HepG2 (cell line): Measurements from ENCODE around the gene LLGL1. TPM values are rescaled to one million over a fixed set of nuclear protein-coding genes. Genes with fewer than 3 reads are reported as not detected.
A peak's percentile ranks its signal among the peaks of the same experiment; 100 is the strongest.

Experiments
- ARID2 ChIP-seq: sonication (generic); formaldehyde crosslinking; IDR thresholded peaks from 2 replicates; pipeline ENCODE4 v1.8.1; 2022; ENCODE audit warnings: mild to moderate bottlenecking, missing genetic modification reagents, borderline replicate concordance
- CBFB ChIP-seq: sonication (generic); formaldehyde crosslinking; IDR thresholded peaks from 2 replicates; pipeline ENCODE4 v1.4.0; 2020; ENCODE audit warnings: missing genetic modification reagents
- FOXK2 ChIP-seq: fragments of 450-650 bp; IDR thresholded peaks from 2 replicates; pipeline ENCODE4 v1.6.1; 2016
- GMEB1 ChIP-seq: sonication (generic); formaldehyde crosslinking; IDR thresholded peaks from 2 replicates; pipeline ENCODE4 v1.5.1; 2020; ENCODE audit warnings: missing genetic modification reagents, mild to moderate bottlenecking, borderline replicate concordance
- HCFC1 ChIP-seq: fragments of 150-350 bp; IDR thresholded peaks from 2 replicates; pipeline ENCODE4 v1.6.1; 2014; ENCODE audit warnings: low read depth, low read length
- KDM3A ChIP-seq: IDR thresholded peaks from 2 replicates; pipeline ENCODE4 v1.6.1; 2018; ENCODE audit warnings: low read depth, missing compliant biosample characterization
- KDM5B ChIP-seq: sonication (generic); formaldehyde crosslinking; IDR thresholded peaks from 2 replicates; pipeline ENCODE4 v1.4.0; 2020; ENCODE audit warnings: missing genetic modification reagents, mild to moderate bottlenecking, borderline replicate concordance
- LCORL ChIP-seq, 2 experiments: fragments of 450-650 bp in 1 of 2; sonication (generic) in 1 of 2; formaldehyde crosslinking in 1 of 2; IDR thresholded peaks; 2 replicates each; pipeline versions ENCODE4 v1.5.0 to v1.6.1; 2017 to 2020; ENCODE audit warnings: antibody characterized with exemption in 1 of 2, missing genetic modification reagents in 1 of 2
- MAX ChIP-seq: IDR thresholded peaks from 2 replicates; pipeline ENCODE4 v1.6.1; 2012; ENCODE audit warnings: inconsistent platforms
- MYC ChIP-seq: sonication (generic); formaldehyde crosslinking; IDR thresholded peaks from 2 replicates; pipeline ENCODE4 v1.9.0; 2021; ENCODE audit warnings: missing genetic modification reagents, borderline replicate concordance
- NFYC ChIP-seq: IDR thresholded peaks from 2 replicates; pipeline ENCODE4 v1.6.1; 2016; ENCODE audit warnings: missing genetic modification reagents, missing compliant biosample characterization
- PATZ1 ChIP-seq: sonication (generic); formaldehyde crosslinking; IDR thresholded peaks from 2 replicates; pipeline ENCODE4 v1.4.0; 2020; ENCODE audit warnings: missing genetic modification reagents
- PHF8 ChIP-seq: sonication (generic); formaldehyde crosslinking; IDR thresholded peaks from 2 replicates; pipeline ENCODE4 v1.5.0; 2020; ENCODE audit warnings: missing genetic modification reagents
- SIN3A ChIP-seq: IDR thresholded peaks from 2 replicates; pipeline ENCODE4 v1.6.1; 2011; ENCODE audit warnings: low read depth, mild to moderate bottlenecking, control low read depth, low read length, borderline replicate concordance
- SKI ChIP-seq: fragments of 450-650 bp; IDR thresholded peaks from one replicate; pipeline ENCODE4 v1.6.1; 2018; ENCODE audit warnings: mild to moderate bottlenecking; ENCODE audit not compliant: partially characterized antibody
- SOX13 ChIP-seq, 3 experiments: fragments of 450-650 bp in 1 of 3; sonication (generic) in 1 of 3; formaldehyde crosslinking in 1 of 3; IDR thresholded peaks in 2 of 3; conservative IDR thresholded peaks in 1 of 3; 2 replicates each; pipeline versions ENCODE4 v1.5.0 to v1.6.1; 2016 to 2020; ENCODE audit warnings: antibody characterized with exemption in 1 of 3, mild to moderate bottlenecking in 1 of 3, missing compliant biosample characterization in 1 of 3, missing genetic modification reagents in 1 of 3, moderate library complexity in 1 of 3
- SOX5 ChIP-seq: IDR thresholded peaks from 2 replicates; pipeline ENCODE4 v1.6.1; 2016; ENCODE audit warnings: borderline replicate concordance
- SOX6 ChIP-seq, 2 experiments: fragments of 450-650 bp in 1 of 2; sonication (generic) in 1 of 2; formaldehyde crosslinking in 1 of 2; IDR thresholded peaks; 2 replicates each; pipeline versions ENCODE4 v1.4.0 to v1.6.1; 2017 to 2020; ENCODE audit warnings: antibody characterized with exemption in 1 of 2, mild to moderate bottlenecking in 1 of 2, missing genetic modification reagents in 1 of 2
- SPEN ChIP-seq: sonication (generic); formaldehyde crosslinking; IDR thresholded peaks from 2 replicates; pipeline ENCODE4 v1.5.1; 2020; ENCODE audit warnings: low read depth, mild to moderate bottlenecking, missing genetic modification reagents
- SUZ12 ChIP-seq: fragments of 150-350 bp; IDR thresholded peaks from 2 replicates; pipeline ENCODE4 v1.6.1; 2014; ENCODE audit warnings: low read depth, low read length
- polyA plus RNA-seq, 8 experiments: library from polyadenylated mRNA; depleted of rRNA in 3 of 8; stranded (reverse) in 7 of 8; unstranded in 1 of 8; fragments of >200 nt; fragmentation: Illumina TruSeq in 4 of 8; extraction: Trizol in 4 of 8; gene quantifications; 2 replicates each; pipeline versions ENCODE4 v1.2.1 to v1.2.3, GENCODE V29; 2011 to 2016; ENCODE audit warnings: low read depth in 4 of 8, missing spikeins in 1 of 8, mixed read lengths in 1 of 8; ENCODE audit not compliant: insufficient read depth in 1 of 8
- total RNA-seq, 5 experiments: library from RNA; depleted of rRNA; stranded (reverse); fragments of >200 nt; fragmentation: Illumina TruSeq; extraction: Trizol; gene quantifications; 2 replicates each; pipeline ENCODE4 v1.2.3, GENCODE V29; 2016; ENCODE audit warnings: low read depth in 1 of 5
- TF ChIP-seq, protein P1 (sequence below): conservative IDR thresholded peaks from 2 replicates; pipeline ENCODE4 v1.6.1; 2018; ENCODE audit warnings: missing genetic modification reagents
- TF ChIP-seq, protein P2 (sequence below): IDR thresholded peaks from 2 replicates; pipeline ENCODE4 v1.6.1; 2016; ENCODE audit warnings: missing biosample characterization, missing genetic modification reagents, low read depth

The LLGL1 gene
- total and polyA plus RNA-seq, 2 of the 13 experiments (the other 11 are each of a cell fraction or from before 2014, with no cell fraction given), result 15.0 to 15.3 TPM

DNA sequence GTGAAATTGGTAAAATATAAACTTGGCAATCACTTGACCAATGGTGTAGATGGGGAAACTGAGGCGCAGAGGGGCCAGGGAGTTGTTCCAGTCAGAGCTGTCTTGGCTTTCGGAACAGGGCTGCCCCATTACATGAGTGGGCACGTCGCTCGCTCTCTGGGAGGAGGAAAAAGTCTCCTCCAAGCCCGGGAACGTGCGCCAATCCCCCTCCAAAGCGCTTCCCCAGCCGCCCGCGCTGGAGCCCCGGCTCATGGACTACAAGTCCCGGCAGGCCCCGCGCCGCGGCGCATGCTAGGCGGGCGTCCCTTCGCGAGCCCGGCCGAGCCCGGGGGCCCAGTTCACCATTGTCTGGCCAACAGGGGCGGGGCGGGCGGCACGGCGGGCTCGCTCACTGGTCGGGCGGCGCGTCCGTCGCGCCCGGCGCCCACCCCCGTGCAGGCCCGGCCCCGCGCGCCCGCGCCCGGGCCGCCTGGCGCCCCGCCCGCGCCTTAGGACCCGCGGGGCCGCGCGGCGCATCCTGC, at the start of gene LLGL1 (continued):
- TF ChIP-seq, protein P1, sequence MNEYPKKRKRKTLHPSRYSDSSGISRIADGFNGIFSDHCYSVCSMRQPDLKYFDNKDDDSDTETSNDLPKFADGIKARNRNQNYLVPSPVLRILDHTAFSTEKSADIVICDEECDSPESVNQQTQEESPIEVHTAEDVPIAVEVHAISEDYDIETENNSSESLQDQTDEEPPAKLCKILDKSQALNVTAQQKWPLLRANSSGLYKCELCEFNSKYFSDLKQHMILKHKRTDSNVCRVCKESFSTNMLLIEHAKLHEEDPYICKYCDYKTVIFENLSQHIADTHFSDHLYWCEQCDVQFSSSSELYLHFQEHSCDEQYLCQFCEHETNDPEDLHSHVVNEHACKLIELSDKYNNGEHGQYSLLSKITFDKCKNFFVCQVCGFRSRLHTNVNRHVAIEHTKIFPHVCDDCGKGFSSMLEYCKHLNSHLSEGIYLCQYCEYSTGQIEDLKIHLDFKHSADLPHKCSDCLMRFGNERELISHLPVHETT (CRISPR knock-in tag), result 0 out of 2 replicates have a peak, but pooled peaks have one; percentile 11
- TF ChIP-seq KDM3A (CRISPR knock-in tag) (0 out of 2 replicates have a peak, but pooled peaks have one; percentile 28), HCFC1 (peak; percentile 87), CBFB (0 out of 2 replicates have a peak, but pooled peaks have one; percentile 54), SOX5 (CRISPR knock-in tag) (peak; percentile 54; the same call in 1 of the 2 replicates), SOX13 (IDR thresholded peaks at IDR 0.05) (no peak), SOX13 (CRISPR knock-in tag; conservative IDR thresholded peaks at IDR 0.05 in 1 of 2, IDR thresholded peaks at IDR 0.05 in 1 of 2) (peak in 1 of 2 experiments; percentile 68; a peak in 2 of 4 replicates), SOX6 (IDR thresholded peaks at IDR 0.05) (no peak), SOX6 (CRISPR knock-in tag; IDR thresholded peaks at IDR 0.05) (0 out of 2 replicates have a peak, but pooled peaks have one; percentile 8), SIN3A (0 out of 2 replicates have a peak, but pooled peaks have one; percentile 22), KDM5B (CRISPR knock-in tag) (no peak), ARID2 (CRISPR knock-in tag) (no peak), PHF8 (peak; percentile 8; the same call in 1 of the 2 replicates), SPEN (CRISPR knock-in tag) (0 out of 2 replicates have a peak, but pooled peaks have one; percentile 22), GMEB1 (CRISPR knock-in tag) (peak; percentile 64; the same call in 1 of the 2 replicates), FOXK2 (no peak), NFYC (CRISPR knock-in tag) (peak; percentile 75), MAX (peak; percentile 48; the same call in 1 of the 2 replicates), LCORL (IDR thresholded peaks at IDR 0.05) (no peak), LCORL (CRISPR knock-in tag; IDR thresholded peaks at IDR 0.05) (0 out of 2 replicates have a peak, but pooled peaks have one; percentile 19), SUZ12 (peak; percentile 59; the same call in 1 of the 2 replicates), MYC (CRISPR knock-in tag) (peak; percentile 55; the same call in 1 of the 2 replicates), SKI (peak; percentile 33), PATZ1 (peak; percentile 58)
- TF ChIP-seq, protein P2, sequence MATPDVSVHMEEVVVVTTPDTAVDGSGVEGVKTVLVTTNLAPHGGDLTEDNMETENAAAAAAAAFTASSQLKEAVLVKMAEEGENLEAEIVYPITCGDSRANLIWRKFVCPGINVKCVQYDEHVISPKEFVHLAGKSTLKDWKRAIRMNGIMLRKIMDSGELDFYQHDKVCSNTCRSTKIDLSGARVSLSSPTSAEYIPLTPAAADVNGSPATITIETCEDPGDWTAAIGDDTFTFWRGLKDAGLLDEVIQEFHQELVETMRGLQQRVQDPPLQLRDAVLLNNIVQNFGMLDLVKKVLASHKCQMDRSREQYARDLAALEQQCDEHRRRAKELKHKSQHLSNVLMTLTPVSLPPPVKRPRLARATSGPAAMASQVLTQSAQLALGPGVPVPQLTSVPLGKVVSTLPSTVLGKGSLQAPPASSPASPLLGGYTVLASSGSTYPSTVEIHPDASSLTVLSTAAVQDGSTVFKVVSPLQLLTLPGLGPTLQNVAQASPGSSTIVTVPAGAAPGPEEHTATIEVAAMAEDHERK, result peak; percentile 61
